Nephron progenitor cell (in vitro differentiated cells): ENCODE results near the gene STAT2.
"Not testable (repeated sequence)": the region's sequence is repeated elsewhere in the genome, so short reads cannot be mapped to it uniquely, and the experiment has no call there.

ENCODE experiments used
- DNase-seq: peaks from one replicate; pipeline ENCODE4 v3.0.0; 2021
- H3K27ac Mint-ChIP-seq: 2 replicates; pipeline ENCODE4 v1.8.0; 2021; ENCODE audit warnings: mild to moderate bottlenecking, moderate library complexity, mixed read lengths
- H3K27me3 Mint-ChIP-seq: 2 replicates; pipeline ENCODE4 v1.8.0; 2021; ENCODE audit warnings: mild to moderate bottlenecking, low read depth, mixed read lengths; ENCODE audit not compliant: poor library complexity
- H3K36me3 Mint-ChIP-seq: 2 replicates; pipeline ENCODE4 v1.8.0; 2021; ENCODE audit warnings: low read depth, mixed read lengths
- H3K4me1 Mint-ChIP-seq: 2 replicates; pipeline ENCODE4 v1.8.0; 2021; ENCODE audit warnings: mixed read lengths
- H3K4me3 Mint-ChIP-seq: 2 replicates; pipeline ENCODE4 v1.8.0; 2021; ENCODE audit warnings: mild to moderate bottlenecking, moderate library complexity, mixed read lengths
- H3K9me3 Mint-ChIP-seq: 2 replicates; pipeline ENCODE4 v1.8.0; 2021; ENCODE audit warnings: mild to moderate bottlenecking, moderate library complexity, mixed read lengths
- TF ChIP-seq, protein P1 (sequence below): fragments of 200-600 bp; sonication (generic); IDR thresholded peaks from 2 replicates; pipeline ENCODE4 v1.5.0; 2021; ENCODE audit warnings: antibody characterized with exemption

Gene STAT2

DNA sequence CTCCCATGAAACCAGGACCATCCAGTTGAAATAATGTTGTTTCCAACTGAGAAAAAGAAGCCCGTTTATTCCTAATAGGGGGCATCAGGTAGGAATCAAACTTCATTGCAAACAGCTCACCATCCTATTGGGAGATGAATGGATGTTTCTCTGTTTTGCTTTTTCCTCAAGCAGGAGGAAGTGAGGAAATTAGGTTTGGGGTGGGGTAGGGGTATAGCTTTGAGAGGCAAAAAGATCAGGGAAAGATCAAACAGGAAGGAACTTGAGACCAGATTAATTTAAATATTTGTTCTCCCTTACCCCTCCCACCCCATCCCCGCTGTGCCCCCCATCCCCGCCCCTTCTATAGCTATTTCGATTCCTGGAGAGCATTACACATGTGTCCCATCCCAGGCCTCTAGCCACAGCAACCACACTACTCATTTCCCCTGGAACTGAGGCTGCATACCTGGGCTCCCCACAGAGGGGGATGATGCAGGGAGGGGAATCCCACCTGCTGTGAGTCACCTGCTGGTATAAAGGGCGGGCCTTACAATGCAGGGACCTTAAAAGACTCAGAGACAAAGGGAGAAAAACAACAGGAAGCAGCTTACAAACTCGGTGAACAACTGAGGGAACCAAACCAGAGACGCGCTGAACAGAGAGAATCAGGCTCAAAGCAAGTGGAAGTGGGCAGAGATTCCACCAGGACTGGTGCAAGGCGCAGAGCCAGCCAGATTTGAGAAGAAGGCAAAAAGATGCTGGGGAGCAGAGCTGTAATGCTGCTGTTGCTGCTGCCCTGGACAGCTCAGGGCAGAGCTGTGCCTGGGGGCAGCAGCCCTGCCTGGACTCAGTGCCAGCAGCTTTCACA is 21.4 kb downstream of the STAT2 start, which contains the start of gene IL23A:
TSS of gene IL23A (plus strand) at position 577 of the 850 bp plus-strand sequence. CDS start at position 738, 161 bp downstream.
- DNase-seq, result no peak
- Mint-ChIP-seq H3K36me3 (peaks cover 5% of the 10 kb centered on the region), H3K4me1 (peaks cover 8% of the 10 kb centered on the region), H3K27me3 (peaks cover 15% of the 10 kb centered on the region), H3K4me3 (no peak within 1 kb of the TSS), H3K27ac (no peak within 1 kb of the TSS), H3K9me3 (no peaks in the 10 kb centered on the region)
- TF ChIP-seq, protein P1, sequence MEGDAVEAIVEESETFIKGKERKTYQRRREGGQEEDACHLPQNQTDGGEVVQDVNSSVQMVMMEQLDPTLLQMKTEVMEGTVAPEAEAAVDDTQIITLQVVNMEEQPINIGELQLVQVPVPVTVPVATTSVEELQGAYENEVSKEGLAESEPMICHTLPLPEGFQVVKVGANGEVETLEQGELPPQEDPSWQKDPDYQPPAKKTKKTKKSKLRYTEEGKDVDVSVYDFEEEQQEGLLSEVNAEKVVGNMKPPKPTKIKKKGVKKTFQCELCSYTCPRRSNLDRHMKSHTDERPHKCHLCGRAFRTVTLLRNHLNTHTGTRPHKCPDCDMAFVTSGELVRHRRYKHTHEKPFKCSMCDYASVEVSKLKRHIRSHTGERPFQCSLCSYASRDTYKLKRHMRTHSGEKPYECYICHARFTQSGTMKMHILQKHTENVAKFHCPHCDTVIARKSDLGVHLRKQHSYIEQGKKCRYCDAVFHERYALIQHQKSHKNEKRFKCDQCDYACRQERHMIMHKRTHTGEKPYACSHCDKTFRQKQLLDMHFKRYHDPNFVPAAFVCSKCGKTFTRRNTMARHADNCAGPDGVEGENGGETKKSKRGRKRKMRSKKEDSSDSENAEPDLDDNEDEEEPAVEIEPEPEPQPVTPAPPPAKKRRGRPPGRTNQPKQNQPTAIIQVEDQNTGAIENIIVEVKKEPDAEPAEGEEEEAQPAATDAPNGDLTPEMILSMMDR, result no peak

DNA sequence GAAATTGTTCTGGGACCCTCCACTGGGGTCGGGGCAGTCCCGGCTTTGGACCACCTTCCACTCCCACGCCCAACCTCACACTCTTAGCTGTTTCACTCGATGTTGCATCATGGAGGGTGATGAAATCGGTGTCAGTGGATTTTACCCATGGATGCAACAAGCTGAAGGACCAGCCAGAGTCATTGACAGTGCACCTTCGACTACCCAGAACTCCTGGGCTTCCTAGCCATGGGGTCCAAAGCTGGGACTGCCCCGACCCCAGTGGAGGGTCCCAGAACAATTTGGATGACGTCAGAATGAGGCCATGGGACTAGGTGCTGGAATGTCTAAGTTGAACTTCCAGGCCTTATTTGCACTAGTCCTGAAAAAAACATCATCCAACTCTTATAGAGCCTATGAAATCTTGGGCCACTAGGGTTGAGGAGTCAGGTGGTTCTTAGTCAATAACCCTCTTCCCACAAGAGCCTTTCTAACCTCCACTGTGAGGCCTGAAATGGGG is 22.1 kb downstream of the STAT2 start:
- TF ChIP-seq, protein P1, result no peak
- H3K4me3 Mint-ChIP-seq, result no peak overlapping the region
- no peak for DNase-seq
- H3K27ac Mint-ChIP-seq, result no peak overlapping the region
- peaks cover 15% of the 10 kb centered on the region for H3K4me1 Mint-ChIP-seq
- H3K9me3 Mint-ChIP-seq, result no peaks in the 10 kb centered on the region
- H3K36me3 Mint-ChIP-seq, result no peaks in the 10 kb centered on the region
- peaks cover 15% of the 10 kb centered on the region for H3K27me3 Mint-ChIP-seq

DNA sequence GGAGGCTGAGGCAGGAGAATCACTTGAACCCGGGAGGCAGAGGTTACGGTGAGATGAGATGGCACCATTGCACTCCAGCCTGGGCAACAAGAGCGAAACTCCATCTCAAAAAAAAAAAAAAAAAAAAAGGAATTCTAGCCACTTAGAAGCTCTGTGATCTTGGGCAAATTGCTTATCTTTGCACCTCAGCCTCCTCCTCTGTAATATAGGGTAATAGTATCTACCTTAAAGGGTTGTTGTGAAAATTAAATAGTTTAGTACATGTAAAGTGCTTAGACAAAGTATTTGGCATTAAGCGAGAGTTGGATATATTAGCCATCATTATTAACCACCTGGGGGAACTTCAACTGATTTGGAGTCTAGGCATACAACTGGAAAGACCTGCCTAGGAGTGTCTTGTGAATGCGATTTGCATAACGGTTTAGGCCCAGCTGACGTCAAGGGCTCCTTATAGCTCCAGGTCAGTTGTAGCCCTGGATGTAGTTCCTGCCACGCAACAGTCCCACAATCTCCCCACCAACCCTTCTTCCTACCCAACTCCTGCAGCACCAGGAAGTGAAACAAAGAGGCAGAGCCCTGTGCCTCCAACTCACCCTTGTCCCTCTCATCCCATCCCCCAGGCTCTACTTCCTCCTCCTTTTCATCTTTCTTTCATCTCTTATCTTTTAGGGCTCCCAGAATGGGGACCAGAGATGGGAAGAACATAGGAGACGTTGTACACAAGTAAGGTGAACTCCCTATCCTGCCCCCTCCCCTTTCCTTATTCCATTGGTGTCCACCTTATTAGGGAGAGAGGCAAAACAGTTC is 23.3 kb downstream of the STAT2 start:
- TF ChIP-seq, protein P1, result no peak
- no peaks in the 10 kb centered on the region for H3K9me3 Mint-ChIP-seq
- no peak overlapping the region for H3K27ac Mint-ChIP-seq
- H3K36me3 Mint-ChIP-seq, result no peaks in the 10 kb centered on the region
- DNase-seq, result no peak
- H3K27me3 Mint-ChIP-seq, result peaks cover 15% of the 10 kb centered on the region
- no peak overlapping the region for H3K4me3 Mint-ChIP-seq
- peaks cover 26% of the 10 kb centered on the region for H3K4me1 Mint-ChIP-seq

DNA sequence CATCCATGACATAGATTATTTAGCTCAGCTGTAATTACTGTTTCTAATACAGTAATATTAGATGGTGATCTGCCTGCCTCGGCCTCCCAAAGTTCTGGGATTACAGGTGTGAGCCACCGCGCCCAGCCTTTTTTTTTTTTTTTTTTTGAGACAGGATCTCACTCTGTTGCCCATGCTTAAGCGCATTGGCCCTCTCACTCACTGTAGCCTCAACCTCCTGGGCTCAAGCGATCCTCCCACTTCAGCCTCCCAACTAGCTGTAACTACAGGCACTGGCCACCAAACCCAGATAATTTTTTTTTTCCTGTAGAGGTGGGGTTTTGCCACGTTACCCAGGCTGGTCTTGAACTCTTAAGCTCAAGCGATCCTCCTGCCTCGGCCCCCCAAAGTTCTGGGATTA is 24.4 kb downstream of the STAT2 start:
- not testable (repeated sequence) for H3K36me3 Mint-ChIP-seq, H3K4me3 Mint-ChIP-seq, H3K9me3 Mint-ChIP-seq, DNase-seq
- Mint-ChIP-seq H3K4me1 (peaks cover 26% of the 10 kb centered on the region), H3K27me3 (peaks cover 15% of the 10 kb centered on the region), H3K27ac (peak overlapping the region; percentile 36)

DNA sequence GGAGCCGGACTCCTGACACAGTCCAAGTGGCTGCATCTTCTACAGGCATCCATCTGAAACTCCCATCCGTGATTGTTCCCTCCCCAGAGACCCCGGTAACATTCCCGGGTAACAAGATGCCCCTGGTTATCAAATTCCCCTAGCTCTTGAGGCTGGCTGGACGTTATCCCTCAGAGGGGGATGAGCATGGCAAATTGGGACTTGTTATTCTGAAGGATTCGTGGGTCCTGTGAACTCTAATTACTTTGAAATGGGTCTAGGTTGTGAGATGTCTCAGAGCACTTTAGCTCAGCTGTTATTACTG is 25.5 kb downstream of the STAT2 start:
- Mint-ChIP-seq H3K27me3 (peaks cover 15% of the 10 kb centered on the region), H3K27ac (peak overlapping the region; percentile 99), H3K9me3 (no peaks in the 10 kb centered on the region), H3K36me3 (no peaks in the 10 kb centered on the region), H3K4me1 (peaks cover 26% of the 10 kb centered on the region), H3K4me3 (peak overlapping the region; percentile 89)
- TF ChIP-seq, protein P1, result no peak
- no peak for DNase-seq
